Progenitor cell of endocrine pancreas (in vitro differentiated cells): ENCODE data around the gene TRPM3. TPM values are rescaled to one million over a fixed set of nuclear protein-coding genes. Genes with fewer than 3 reads are reported as not detected.

Source experiments
- DNase-seq: peaks from one replicate; pipeline ENCODE4 v3.0.0; 2021; ENCODE audit warnings: low spot score; ENCODE audit not compliant: unreplicated experiment
- H3K27ac Mint-ChIP-seq: 2 replicates; pipeline ENCODE4 v1.8.0; 2021; ENCODE audit warnings: mild to moderate bottlenecking, moderate library complexity, mixed read lengths
- H3K27me3 Mint-ChIP-seq: 2 replicates; pipeline ENCODE4 v1.8.0; 2021; ENCODE audit warnings: mixed read lengths
- H3K36me3 Mint-ChIP-seq: 2 replicates; pipeline ENCODE4 v1.8.0; 2022; ENCODE audit warnings: mixed read lengths; ENCODE audit not compliant: insufficient read depth
- H3K4me1 Mint-ChIP-seq: 2 replicates; pipeline ENCODE4 v1.8.0; 2021; ENCODE audit warnings: low read depth, mixed read lengths
- H3K4me3 Mint-ChIP-seq: 2 replicates; pipeline ENCODE4 v1.8.0; 2021; ENCODE audit warnings: low read depth, mild to moderate bottlenecking, moderate library complexity, mixed read lengths
- H3K9me3 Mint-ChIP-seq: 2 replicates; pipeline ENCODE4 v1.8.0; 2021; ENCODE audit warnings: low read depth, mixed read lengths
- total RNA-seq: library from RNA; stranded (reverse); gene quantifications from 2 replicates; pipeline ENCODE4 v1.2.1, GENCODE V29; 2021
- TF ChIP-seq, protein P1 (sequence below): fragments of 200-600 bp; sonication (generic); IDR thresholded peaks from one replicate; pipeline ENCODE4 v1.5.0; 2021; ENCODE audit warnings: antibody characterized with exemption, mild to moderate bottlenecking; ENCODE audit not compliant: unreplicated experiment

TRPM3 gene
- total RNA-seq, 1 donor from 2014 or later = 1.6 TPM

DNA sequence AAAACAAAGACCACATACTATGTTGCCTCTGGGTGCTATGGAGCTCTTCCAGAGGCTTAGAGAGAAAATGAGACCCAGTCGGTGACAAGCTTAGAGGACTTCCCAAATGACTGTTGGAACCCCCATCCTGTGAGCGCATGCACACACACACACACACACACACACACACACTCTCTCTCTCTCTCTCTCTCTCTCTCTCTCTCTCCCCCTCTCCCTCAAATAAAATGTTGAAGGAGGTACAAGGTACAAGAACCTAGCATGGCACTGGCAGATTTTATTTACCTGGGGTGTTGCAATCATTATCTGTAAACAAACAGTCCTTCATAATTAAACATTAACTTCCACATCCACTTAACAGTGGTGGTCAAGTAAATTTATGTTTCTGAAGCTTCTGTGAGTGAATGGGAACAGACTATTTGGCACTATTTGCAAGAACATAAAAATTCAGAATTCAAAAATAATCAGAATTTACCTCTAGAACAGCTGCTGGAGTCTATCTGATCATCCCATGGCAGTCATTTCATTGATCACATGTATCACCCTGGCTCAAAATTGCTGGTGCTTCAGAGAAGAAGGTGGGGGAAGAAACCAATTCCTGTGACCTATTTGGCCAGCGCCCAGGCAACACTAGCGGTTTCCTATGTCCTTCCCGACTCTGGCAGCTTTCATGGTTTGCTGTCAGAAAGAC is 24.9 kb downstream of the TRPM3 start:
- no peak overlapping the region for H3K4me3 Mint-ChIP-seq
- H3K36me3 Mint-ChIP-seq = peaks cover 2% of the 10 kb centered on the region
- TF ChIP-seq, protein P1, sequence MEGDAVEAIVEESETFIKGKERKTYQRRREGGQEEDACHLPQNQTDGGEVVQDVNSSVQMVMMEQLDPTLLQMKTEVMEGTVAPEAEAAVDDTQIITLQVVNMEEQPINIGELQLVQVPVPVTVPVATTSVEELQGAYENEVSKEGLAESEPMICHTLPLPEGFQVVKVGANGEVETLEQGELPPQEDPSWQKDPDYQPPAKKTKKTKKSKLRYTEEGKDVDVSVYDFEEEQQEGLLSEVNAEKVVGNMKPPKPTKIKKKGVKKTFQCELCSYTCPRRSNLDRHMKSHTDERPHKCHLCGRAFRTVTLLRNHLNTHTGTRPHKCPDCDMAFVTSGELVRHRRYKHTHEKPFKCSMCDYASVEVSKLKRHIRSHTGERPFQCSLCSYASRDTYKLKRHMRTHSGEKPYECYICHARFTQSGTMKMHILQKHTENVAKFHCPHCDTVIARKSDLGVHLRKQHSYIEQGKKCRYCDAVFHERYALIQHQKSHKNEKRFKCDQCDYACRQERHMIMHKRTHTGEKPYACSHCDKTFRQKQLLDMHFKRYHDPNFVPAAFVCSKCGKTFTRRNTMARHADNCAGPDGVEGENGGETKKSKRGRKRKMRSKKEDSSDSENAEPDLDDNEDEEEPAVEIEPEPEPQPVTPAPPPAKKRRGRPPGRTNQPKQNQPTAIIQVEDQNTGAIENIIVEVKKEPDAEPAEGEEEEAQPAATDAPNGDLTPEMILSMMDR = no peak
- H3K9me3 Mint-ChIP-seq = peaks cover 4% of the 10 kb centered on the region
- peaks cover 14% of the 10 kb centered on the region for H3K4me1 Mint-ChIP-seq
- H3K27me3 Mint-ChIP-seq = no peaks in the 10 kb centered on the region
- peak overlapping the region; percentile 57 for H3K27ac Mint-ChIP-seq
- DNase-seq = no peak

DNA sequence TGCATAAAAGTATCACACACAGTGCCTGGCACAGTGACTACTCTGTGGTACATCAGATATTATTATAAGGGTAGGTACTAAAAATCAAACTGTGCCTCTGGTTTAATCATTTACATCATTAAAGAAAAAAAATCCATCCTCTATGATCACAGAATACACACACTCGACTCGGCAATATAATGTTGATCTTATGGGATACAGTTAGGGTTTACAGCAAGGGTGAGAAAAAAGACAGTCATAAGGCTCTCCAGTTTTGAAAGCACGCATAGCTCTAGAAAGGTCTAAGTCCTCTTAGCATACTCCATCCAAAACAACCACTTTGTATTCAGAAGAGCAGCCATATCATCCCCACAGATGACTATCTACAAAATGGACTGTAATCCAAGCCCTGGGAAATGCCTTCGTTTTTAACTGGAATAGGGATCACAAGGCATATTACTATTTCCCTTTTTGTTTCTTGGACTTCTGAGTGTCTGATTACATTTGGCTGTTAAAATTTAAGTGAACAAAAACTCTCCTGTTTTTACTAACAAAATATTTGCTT is 26.6 kb downstream of the TRPM3 start:
- TF ChIP-seq, protein P1 = no peak
- no peak overlapping the region for H3K27ac Mint-ChIP-seq
- H3K9me3 Mint-ChIP-seq = peaks cover 4% of the 10 kb centered on the region
- H3K4me1 Mint-ChIP-seq = peaks cover 21% of the 10 kb centered on the region
- DNase-seq = no peak
- no peak overlapping the region for H3K4me3 Mint-ChIP-seq
- no peaks in the 10 kb centered on the region for H3K27me3 Mint-ChIP-seq
- H3K36me3 Mint-ChIP-seq = peaks cover 2% of the 10 kb centered on the region

DNA sequence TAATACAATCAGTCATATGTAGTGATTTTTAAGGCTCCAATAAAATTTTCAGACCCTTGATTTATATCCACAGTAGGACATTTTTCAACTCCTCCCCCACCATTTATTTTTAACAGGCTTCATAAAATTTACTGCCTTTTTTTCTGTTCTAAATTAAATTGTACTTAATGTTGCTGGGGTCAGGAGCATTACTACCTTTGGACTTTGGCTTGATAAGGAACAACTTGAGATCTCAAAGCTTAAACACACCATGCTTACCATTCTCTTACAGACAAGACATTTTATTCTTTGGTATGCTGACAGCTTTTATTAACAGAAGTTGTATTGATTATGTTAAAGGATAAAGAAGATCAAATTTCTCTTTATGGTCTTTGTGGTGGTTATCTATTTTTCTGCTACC is 30.5 kb downstream of the TRPM3 start:
- Mint-ChIP-seq H3K36me3 (peaks cover 2% of the 10 kb centered on the region), H3K27me3 (no peaks in the 10 kb centered on the region), H3K4me3 (no peak overlapping the region), H3K9me3 (peaks cover 4% of the 10 kb centered on the region), H3K4me1 (peaks cover 7% of the 10 kb centered on the region), H3K27ac (no peak overlapping the region)
- no peak for DNase-seq
- TF ChIP-seq, protein P1 = no peak

DNA sequence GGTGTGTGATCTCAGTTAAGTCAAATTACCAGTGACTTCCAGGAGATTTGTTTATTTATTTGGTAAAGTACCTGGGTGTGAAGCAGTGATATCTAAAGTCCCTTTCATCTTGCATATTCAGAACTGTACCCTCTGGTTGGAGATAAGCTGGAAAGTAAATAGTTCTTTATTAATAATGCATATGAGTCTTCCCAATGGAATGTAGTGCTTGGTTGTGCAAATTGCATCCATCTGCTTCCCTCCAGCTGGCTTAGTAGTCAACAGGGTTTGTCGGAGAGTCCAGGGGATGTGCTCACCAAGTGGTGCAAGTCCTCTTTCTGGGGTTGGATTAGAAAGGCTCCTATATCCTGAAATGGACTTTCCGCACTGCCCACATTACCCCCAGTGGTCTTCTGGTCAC is 42.0 kb downstream of the TRPM3 start:
- Mint-ChIP-seq H3K27ac (no peak overlapping the region), H3K27me3 (no peaks in the 10 kb centered on the region), H3K9me3 (peaks cover 3% of the 10 kb centered on the region), H3K4me1 (peaks cover 2% of the 10 kb centered on the region), H3K36me3 (no peaks in the 10 kb centered on the region), H3K4me3 (no peak overlapping the region)
- no peak for DNase-seq
- TF ChIP-seq, protein P1 = no peak

DNA sequence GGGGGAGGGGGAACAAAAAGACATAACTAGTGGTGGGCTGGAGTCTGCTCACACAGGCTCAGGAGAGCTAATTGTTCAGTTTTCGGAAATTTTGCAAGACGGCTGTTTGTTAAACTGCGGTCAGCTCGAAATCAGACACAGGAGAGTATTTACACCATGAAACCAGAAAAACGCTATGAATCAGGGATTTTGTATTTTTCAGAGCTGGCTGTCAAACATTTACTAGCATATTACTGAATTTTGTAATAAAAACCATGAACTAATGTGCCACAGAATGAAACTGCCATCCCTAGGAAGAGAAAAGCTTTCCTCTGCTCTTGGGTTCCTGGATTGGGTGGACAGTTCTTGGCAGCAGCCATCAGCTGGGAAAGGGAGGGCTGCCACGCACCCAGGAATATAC is 45.3 kb downstream of the TRPM3 start:
- H3K36me3 Mint-ChIP-seq = no peaks in the 10 kb centered on the region
- no peak overlapping the region for H3K27ac Mint-ChIP-seq
- TF ChIP-seq, protein P1 = no peak

More for the DNA sequence above, 45.3 kb downstream of the TRPM3 start:
- DNase-seq = no peak
- Mint-ChIP-seq H3K27me3 (no peaks in the 10 kb centered on the region), H3K4me1 (peaks cover 2% of the 10 kb centered on the region), H3K4me3 (no peak overlapping the region), H3K9me3 (peaks cover 3% of the 10 kb centered on the region)
